Fibroblast of lung (primary cell): ENCODE results near the gene ARFIP1.

Experiments
- EZH2 ChIP-seq: IDR thresholded peaks from 2 replicates; pipeline ENCODE4 v1.5.1; 2012; ENCODE audit warnings: low read length, control low read depth, mild to moderate bottlenecking; ENCODE audit errors: missing control alignments
- TF ChIP-seq, protein P1 (sequence below), 2 donors: IDR thresholded peaks in 1 of 2; conservative IDR thresholded peaks in 1 of 2; 1 replicate in 1 of 2; 2 replicates in 1 of 2; pipeline ENCODE4 v1.5.1; 2011 to 2012; ENCODE audit warnings: low read length in 2 of 2, control low read depth in 1 of 2, inconsistent platforms in 1 of 2, low read depth in 1 of 2, mild to moderate bottlenecking in 1 of 2

DNA sequence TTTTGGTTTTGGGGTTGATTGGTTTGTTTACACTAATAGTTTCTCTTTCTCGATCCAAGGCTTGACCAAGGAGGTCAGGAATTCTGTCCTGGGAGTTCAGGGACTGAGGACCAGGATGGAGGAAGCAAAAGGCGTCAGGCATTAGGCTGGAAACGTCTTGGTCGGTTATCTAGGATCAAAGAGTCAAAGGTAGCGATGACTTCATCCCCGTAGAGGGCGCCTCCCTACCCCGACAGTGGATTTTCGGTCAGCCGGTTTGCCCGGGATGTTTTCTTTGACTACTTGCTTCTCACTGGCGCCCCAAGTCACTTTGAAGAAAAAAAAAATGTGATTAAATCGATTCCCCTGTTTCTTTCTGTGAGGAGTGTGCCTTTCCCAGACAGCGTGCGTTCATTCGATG, 155.4 kb downstream of the ARFIP1 start:
- TF ChIP-seq EZH2, result no peak
- TF ChIP-seq, protein P1, sequence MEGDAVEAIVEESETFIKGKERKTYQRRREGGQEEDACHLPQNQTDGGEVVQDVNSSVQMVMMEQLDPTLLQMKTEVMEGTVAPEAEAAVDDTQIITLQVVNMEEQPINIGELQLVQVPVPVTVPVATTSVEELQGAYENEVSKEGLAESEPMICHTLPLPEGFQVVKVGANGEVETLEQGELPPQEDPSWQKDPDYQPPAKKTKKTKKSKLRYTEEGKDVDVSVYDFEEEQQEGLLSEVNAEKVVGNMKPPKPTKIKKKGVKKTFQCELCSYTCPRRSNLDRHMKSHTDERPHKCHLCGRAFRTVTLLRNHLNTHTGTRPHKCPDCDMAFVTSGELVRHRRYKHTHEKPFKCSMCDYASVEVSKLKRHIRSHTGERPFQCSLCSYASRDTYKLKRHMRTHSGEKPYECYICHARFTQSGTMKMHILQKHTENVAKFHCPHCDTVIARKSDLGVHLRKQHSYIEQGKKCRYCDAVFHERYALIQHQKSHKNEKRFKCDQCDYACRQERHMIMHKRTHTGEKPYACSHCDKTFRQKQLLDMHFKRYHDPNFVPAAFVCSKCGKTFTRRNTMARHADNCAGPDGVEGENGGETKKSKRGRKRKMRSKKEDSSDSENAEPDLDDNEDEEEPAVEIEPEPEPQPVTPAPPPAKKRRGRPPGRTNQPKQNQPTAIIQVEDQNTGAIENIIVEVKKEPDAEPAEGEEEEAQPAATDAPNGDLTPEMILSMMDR (conservative IDR thresholded peaks at IDR 0.05 in 1 of 2, IDR thresholded peaks at IDR 0.05 in 1 of 2; ENCODE audit: low read depth in 1 of 2, low read length in 2 of 2), result no peak
